Coronary artery (tissue), 2 donors: Measurements from ENCODE around the gene CFAP92.

ENCODE experiments used
- DNase-seq: peaks from one replicate; pipeline ENCODE4 v3.0.0-alpha.2; 2017; ENCODE audit warnings: low spot score
- H3K27ac ChIP-seq, 2 donors: fragments of 200-600 bp; sonication (generic); one replicate each; pipeline ENCODE4 v1.5.1; 2016 to 2019
- H3K4me3 ChIP-seq: fragments of 200-600 bp; sonication (generic); 2 replicates; pipeline ENCODE4 v1.5.1; 2016; ENCODE audit warnings: mild to moderate bottlenecking, moderate library complexity
- CTCF ChIP-seq: fragments of 200-600 bp; sonication (generic); IDR thresholded peaks from one replicate; pipeline ENCODE4 v1.5.1; 2019; ENCODE audit warnings: antibody characterized with exemption

CFAP92 gene

GRCh38 chr3:128903501-128903900 is 90.4 kb downstream of the CFAP92 start:
- DNase-seq = no peak
- TF ChIP-seq CTCF = no peak
- Histone ChIP-seq H3K4me3 (no peak overlapping the region), H3K27ac (no peak overlapping the region)

GRCh38 chr3:128902426-128902825 is 91.5 kb downstream of the CFAP92 start:
- Histone ChIP-seq H3K4me3 (no peak overlapping the region), H3K27ac (no peak overlapping the region)
- no peak for DNase-seq
- TF ChIP-seq CTCF = no peak

GRCh38 chr3:128895843-128896697 is 97.8 kb downstream of the CFAP92 start:
- no peak for TF ChIP-seq CTCF
- Histone ChIP-seq H3K4me3 (no peak overlapping the region), H3K27ac (no peak overlapping the region)
- no peak for DNase-seq

- no peak overlapping the region for H3K4me3 ChIP-seq
- no peak for DNase-seq
- no peak overlapping the region for H3K27ac ChIP-seq
- TF ChIP-seq CTCF = no peak
Measured at GRCh38 chr3:128889139-128889894, 104.6 kb downstream of the CFAP92 start.

- DNase-seq = no peak
- H3K27ac ChIP-seq = no peak overlapping the region
- TF ChIP-seq CTCF = no peak
- H3K4me3 ChIP-seq = no peak overlapping the region
Measured at GRCh38 chr3:128884992-128885391, 108.9 kb downstream of the CFAP92 start.

GRCh38 chr3:128882719-128883118 is 111.2 kb downstream of the CFAP92 start:
- H3K4me3 ChIP-seq = no peak overlapping the region
- no peak for DNase-seq
- TF ChIP-seq CTCF = no peak
- H3K27ac ChIP-seq = no peak overlapping the region
